ELR (cell line): ENCODE data around the gene NR4A2.

Source experiments
- DNase-seq: peaks from one replicate; pipeline ENCODE4 v3.0.0-alpha.2; 2015; ENCODE audit warnings: low read depth

NR4A2 gene

DNA sequence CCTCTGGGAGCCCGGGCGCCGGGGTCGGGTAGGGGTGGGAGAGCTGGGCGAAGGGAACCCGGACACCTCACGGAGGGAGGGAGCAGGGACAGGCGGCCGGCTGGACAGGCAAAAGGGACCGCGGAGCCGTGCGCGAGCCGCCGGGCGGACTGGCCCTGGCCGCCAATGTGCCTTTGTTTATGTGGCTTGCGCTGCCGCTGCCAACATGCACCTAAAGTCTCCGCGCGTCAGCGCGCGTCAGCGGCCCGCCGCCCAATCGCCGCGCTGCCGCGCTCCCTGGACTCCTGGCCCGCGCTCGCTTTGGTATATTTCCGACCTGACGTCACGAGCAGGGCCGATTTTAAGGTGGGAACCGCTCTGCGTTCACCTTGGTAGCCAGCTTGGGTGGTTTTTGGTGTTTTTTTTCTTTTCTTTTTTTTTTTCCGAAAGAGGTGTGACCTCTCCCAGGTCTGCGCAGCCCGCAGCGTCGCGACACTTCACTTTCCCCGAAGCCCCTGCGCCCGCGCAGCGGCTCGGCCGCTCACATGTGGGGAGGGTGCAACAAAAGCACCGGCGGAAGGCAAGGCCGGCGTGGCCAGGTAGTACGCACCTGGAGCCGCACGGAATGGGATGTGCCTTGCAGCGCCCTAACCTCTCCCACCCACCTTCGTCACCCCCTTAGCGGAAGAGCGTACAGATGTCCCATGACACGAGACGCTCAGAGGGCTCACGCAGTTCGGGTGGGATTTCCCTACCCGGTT is at the start of gene NR4A2:
TSS of gene NR4A2 (minus strand) at position 188 of the 740 bp plus-strand sequence. CDS start 2,535 bp downstream, outside the sequence.
- DNase-seq, result peak; percentile 80

DNA sequence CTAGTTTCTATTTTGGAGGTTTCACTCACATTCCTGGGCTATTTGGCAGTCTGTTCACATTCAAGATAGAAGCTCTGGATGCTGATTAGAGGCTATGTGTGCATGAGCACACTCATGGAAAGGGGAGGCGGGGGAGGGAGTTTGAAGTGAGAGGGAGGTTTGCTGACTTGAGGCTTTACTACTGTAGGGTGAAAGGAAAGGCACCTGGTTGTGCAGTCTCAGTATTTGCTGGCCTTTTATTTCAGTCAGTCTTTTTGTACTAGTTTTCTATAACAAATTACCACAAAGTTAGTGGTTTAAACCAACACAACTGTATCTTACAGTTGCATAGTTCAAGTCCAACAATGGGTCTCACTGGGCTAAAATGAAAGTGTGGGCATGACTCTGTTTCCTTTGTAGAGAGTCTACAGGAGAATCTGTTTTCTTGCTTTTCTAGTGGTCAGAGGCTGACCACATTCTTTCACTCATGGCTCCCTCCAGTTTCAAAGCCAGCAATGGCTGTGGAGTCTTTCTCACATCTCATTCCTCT is 47.7 kb upstream of the NR4A2 start:
- no peak for DNase-seq

DNA sequence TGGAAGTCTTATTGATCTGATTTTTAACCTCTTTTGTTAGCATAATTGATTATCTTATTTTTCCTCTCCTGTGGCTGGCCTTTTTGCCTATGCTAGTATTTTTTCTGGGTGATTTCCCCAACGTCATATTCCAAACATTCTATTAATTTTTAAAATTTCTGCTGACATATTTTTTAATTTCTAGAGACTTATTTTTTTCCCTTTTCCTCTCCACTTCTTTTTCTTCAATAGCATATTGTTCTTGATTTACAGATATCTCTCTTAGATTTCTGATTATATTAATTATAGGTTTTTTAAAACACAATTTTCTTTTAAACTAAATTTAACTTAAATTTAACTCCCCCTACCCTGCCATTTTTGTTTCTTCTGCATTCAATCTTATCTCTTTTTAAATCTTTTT is 47.2 kb upstream of the NR4A2 start:
- no peak for DNase-seq

DNA sequence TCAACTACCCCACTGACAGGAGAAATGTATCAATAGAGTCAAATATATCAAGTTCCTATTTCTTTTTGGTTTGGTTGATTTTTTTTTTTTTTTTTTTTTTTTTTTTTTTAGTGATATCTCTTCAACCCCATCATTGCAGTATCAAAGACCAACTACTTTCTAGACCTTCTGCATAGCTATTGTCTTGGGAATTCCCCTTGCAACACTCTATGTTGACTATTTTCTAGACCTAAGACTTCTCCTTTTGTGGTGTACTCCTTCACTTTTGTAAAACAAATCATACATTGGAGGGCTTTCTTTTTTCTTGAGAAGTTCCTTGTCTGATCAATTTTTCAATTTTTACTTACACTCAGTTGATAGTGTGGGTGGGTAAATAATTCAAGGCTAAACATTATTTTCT is 46.5 kb upstream of the NR4A2 start:
- no peak for DNase-seq

DNA sequence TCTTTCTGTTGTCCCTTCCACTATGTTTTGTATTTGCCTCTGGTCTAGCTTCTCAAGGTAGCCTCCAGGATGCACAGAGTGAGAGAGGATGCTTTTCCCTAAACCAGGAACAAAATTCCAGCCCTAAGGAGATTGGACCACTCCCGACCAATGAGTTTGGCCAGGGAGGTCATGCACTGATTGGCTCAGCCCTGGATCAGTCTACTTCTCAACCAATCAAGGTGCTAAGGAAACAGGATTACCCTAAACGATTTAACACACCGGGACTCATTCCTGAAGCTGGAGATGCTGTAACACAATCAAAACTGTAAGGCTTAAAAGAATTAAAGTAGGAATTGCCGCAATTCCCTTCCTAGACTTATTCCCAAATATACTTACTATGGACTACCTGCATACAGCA is 34.2 kb upstream of the NR4A2 start:
- no peak for DNase-seq

DNA sequence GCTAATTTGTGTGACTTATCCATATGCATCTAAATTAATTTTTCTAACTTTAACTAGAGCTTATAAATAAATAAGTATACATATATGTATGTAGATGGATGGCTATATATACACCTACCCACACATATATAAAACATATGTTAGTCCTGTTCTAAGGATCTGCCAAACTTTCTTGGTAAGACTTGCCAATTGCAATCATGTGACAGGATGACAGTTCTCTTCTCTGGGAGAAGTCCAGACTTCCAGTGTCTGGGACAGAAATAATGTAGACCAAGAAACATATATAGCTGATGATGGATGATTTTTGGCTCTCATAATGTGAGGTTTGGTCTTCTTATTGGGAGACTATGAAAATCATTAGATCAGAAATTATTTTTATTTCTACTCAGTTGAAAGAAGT is 30.6 kb upstream of the NR4A2 start:
- DNase-seq, result no peak

DNA sequence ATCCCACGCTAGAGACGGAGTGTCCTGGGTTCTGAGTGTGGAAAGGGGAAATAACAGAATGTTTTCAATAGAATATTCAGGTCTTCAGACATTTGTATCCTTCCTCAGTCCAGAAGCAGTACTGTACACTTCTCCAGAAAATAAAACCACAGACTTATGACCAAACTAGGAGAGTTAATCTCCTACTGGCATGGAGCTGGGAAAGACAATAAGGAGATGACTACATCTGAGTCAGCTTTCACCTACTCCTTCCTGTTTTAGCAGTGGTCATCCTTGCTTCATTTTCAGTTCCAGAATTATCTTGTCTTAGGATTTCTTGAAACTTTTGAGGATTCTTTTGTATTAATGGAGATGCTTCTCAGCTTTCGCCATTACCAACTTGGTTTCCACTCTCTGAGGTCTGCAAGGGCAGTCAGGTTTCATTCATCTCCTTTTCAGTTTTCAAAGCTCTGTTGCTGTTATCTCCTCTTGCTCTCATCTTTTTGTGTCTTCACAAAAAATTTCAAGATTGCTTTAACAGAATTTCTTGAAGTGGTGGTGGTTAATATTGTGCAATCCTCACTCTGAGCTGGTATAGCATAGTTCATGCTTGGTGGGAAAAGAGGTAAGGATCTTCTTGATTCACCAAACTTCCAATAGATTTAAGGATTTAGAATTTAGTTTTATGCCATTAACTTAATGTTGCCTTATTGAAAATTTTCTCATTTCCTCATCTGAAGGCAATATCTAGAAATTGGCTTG is 23.7 kb upstream of the NR4A2 start:
- peak; percentile 66 for DNase-seq

DNA sequence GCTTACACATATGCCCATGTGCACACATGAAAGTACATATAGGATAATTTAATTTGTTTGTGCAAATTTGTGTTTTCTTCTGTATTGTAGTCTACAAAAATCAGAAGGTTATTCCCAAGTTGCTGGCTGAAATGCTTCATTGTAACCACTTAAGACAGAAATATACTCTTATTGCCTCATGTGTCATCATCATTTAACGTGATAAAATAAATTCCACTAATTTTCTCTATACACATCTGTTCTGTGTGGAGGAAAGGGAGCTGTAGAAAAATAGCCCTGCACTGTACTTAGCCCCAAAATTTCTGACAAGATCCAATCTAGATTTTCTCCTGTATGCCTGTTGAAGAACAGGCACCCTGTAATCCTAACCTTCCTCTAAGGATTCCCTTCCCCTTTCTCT is 20.4 kb upstream of the NR4A2 start:
- no peak for DNase-seq

DNA sequence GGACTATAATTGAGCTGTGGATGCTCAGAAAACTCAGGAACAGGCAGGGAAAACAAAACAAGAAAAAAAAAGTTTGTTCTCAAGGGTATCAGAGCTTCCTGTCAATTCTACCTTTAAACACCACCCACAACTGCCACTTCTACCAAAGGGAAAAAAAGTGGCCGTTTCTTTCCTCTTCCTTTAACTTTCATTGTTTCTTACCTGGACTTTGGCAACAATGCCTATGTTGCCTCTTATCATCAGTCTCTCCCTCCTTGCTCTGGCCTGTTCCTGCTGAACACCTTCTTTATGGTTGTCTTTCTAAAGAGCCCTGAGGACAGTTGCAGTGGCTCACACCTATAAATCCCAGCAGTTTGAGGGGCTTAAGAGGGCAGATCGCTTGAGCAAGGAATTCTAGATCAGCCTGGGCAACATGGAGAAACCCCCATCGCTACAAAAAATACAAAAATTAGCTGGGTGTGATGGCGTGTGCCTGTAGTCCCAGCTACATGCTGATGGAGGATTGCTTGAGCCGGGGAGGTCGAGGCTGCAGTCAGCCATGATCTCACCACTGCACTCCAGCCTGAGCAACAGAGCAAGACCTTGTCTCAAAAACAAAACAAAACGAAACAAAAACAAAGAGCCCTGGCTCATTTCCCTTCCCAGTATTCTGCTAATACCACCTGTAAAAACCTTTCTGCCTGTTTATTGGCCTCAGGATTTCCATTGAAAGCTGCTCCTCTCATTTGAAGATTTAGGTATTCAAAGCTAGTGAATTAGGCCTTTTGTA is 18.0 kb upstream of the NR4A2 start:
- DNase-seq, result no peak

DNA sequence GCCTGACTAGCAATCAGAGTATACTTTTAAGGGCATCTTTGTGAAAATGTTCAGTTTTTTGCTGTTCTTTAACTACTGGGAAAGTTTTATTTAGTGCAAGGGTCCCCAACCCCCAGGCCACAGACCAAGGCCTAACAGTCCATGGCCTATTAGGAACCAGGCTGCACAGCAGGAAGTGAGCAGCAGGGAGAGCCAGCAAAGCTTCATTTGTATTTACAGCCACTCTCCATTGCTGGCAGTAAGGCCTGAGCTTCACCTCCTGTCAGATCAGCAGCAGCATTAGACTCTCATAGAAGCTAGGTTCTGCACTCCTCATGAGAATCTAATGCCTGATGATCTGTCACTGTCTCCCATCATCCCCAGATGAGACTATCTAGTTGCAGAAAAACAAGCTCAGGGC is 17.1 kb upstream of the NR4A2 start:
- DNase-seq, result no peak

DNA sequence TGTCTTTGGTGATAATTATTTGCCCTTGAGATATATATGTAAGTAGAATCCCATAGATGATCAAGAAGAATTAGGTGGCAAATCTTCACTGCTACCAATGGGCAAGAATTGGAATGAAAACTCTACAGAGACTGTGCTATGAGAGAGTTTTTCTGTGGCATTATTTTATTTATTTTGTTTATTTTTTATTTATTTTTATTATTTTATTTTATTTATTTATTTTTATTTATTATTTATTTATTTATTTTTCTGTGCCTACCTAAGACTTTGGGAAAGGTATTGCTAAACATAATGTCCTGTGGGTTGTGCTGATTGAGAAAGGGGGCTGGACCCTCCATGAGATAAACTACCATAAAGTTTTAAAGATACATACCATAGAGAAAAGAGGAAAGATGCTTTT is 16.6 kb upstream of the NR4A2 start:
- DNase-seq, result no peak

DNA sequence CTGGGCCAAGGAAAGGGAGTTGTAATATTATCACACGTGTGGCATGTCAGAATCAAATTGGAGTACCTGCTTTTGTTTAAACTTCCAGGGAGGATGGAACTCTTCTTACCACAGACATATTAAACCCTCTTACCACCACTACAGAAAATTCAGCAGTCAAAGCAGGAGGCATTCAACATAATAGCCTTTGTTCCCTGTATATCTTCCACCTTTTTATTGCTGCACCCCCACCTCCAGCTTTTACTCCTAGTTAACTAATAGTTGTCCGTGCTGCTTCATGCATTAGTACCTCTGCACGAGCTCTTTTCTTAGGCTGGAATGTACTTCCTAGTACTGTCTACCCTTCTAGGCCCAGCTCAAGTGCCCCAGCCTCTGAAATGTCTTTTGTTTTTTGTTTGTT is 14.9 kb upstream of the NR4A2 start:
- DNase-seq, result no peak

DNA sequence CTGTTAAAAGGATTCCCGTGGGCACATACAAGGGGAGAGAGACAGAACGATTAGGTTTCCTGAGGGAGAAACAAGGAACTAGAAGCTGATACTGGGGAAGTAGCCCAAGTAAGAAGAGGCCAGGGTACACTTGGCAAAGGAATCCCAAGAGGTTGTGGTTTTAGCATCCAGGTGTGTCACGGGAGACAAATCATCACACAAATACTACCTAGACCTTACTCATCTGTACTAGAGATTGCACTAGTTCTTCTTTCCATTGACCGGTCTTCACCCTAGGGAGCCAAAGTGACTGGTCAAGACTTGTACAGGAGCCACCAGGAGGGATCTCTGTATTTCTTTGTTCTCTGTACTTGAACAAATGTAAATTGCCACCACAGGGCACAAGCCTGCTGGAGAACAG is 14.2 kb upstream of the NR4A2 start:
- DNase-seq, result no peak

DNA sequence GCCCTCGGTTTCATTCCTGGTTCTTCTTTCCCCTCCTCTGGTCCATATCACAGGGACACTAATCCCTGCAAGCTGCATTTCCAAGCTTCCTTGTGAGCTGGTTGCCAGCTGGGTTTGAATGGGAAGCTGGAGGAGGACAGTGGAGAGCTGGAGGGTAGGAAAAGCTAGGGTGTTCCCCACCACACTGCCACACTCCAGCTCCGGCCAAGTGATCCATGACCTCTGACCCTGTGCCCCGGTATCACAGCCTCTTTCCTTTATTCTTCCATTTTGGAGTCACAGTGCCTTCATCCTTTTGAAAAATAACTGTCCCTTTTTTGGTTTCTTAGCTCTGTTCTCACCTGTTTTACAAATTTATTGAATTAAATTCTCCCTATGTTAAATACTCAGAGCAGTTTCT is 13.1 kb upstream of the NR4A2 start:
- no peak for DNase-seq

DNA sequence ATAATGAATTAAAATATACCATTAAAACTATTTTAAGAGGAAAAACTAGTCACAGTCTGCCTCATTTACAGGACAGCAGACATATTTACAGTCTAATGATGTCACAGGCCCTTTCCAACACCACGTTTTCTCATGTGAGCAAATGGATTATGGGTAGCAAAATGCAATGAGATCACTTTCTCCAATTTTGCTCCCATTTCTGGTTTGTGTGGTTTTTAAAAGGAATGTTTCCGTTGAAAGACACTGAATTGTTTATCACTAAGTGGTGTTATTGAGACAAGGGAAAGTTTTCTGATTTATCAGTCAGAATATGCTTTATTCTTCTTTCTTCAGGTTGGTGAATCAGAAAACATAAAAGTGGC is 11.4 kb upstream of the NR4A2 start:
- DNase-seq, result peak; percentile 45

DNA sequence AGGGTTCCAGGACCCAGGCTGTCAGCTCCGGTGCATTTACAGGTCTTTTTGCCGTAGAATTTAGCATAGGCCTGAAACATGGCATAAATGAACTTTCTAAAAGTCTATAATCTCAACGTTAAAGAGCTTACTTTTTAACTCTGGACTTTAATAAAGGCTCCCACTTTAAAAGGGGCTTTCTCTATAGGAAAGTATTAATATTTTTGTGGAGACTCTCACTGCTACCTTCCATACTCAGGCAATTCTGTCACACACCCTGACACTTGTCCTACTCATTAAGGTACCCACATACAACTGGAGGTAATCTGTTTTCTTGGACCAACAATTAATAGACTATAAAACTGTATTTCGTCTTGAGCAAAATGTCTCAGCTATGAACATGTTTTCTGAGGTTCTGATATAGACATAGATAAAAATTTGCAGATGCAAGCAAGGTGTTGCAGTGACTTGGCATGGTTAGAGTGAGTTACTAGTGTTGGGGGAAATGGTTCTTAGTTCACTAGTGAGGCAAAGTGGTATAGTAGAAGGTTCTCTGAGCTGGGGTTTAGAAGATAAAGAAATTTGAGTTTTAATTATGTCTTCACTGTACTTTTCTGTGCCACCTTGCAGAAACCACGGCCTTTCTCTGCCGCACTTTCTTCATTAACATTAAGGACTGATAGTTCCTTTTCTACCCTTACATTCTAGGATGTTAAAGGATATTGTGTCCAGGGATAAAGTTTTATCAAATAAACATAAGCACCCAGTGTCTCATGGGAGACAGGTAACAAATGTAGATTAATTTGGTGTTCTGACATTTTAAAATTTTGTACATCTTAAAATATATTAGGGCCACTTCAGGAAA is 10.8 kb upstream of the NR4A2 start:
- DNase-seq, result no peak

DNA sequence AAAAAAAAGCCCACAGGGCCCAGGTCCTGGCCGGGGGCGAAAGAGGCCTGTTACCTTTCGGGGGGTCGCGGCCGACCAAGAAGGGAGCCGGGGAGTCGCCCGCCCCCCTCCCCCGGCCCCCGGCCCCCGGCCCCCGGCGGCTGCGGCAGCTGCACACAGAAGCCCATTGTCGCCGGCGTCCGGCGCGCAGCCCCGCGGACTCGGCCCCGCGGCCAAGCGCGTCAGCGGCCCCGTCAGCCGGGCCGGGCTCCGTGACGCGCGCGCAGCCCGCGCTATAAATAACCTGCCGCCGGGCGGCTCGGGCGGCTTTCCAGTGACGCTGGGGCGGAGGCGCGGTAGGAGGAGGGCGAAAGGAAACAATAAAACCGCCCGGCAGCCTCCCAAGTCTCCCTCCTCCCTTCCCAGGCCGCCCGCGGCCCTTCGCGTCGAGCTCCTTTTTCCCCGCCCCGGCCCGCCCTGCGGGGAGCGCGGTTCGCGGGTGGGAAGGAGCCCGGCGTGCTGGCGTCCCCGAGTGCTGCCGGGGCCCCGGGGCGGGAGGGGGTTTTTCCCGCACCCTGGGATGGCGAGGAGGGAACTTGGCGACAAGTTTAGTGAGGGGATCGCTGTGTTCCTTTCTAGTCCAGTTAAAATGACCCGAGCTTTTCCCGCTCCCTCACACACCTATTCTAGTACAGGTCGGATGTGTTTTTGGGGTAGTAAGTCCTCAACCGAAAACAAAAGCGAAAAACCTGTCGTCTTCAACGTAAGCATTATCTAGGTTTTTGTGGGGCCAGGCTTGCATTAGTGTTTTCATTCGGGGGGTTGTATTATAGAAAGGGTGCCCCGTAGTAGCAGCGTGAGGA is 10.0 kb upstream of the NR4A2 start:
- DNase-seq, result peak; percentile 94

DNA sequence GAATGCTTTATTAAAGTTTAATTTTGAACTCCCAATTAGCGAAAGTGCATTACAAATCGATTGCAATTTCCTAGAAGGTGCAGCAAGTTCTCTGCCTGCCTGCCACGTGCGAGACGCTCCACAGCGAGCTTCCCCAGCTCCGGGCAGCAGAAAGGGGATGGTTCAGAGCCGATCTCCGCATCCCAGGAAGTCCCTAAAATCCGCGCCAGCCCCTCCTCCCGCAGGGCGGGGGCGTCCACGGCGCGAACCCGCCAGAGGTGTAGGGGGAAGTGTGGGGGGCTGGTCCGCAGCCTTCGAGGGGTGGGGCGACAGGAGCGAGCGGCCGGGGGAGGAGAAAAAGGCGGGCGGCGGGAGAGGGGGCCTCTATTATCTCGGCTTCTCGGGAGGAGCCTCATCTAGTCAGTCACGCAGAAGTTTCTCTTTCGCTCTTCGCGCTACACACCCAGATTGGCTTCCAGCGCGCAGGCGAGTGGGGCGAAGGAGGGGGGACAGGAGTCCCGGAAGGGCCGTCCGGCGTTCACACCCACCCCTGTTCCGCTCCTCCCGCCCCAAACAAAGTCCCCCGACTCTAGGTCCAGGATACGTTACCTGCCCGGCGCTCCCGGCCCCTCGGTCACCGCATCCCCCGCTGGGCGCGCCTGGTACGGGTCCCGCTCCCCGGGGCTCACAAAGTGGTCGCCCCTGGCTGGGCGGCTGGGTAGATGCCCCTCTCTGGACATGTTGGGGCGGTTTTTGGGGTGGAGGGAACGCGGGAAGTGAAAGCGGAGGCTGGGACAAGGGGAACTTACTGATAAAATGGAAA is 9.1 kb upstream of the NR4A2 start:
- DNase-seq, result peak; percentile 95

DNA sequence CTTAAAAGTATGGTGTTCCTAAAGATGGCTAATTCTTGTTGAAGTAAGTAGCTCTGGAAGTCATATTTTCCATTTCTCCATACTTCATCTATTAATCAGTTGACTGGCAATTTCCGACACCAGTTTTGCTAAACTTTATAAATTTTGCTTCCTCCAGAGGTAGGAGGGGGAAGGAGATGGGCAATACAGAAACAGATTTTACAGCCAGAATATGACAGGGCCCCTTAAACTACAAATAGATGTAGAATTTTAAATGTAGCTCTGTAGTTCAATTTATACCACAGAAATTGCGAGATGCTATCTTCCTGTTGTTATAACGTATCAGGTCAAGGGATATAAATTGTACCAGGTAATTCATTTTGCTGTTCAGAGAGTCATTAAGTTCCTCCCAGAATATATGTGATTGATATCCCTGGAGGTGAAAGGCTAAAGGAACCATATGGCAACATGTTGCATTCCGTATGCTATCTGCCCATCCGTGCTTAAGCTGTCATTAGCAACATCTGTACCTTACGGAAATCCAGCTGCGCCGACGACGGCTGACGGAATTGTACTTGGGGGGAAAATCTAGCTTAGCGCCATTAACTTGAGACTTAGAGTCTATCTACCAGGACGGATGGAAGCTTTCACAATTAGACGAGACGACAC is 8.4 kb upstream of the NR4A2 start:
- peak; percentile 48 for DNase-seq

DNA sequence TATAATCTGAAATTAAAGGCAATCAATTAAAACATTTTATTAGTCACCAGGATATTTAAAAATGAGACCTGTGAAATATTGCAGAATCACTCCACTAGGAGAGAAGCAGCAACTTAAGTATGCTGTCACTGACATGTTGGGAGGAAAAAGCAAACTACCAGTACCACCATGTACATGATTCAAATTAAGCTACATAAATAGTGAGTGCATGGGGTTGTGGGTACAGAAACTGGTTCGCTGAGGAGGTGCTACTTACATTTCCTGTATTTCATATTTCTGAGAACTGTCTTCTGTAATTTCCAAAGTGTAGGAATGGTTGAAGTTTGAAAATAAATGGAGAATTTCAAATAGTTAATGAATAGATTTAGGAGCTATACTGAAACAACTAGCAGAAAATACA is 7.9 kb upstream of the NR4A2 start:
- no peak for DNase-seq
